Globus pallidus (tissue), 1 donor: ENCODE results near the gene ZNF526.
A peak's percentile ranks its signal among the peaks of the same experiment; 100 is the strongest.

Experiments used
- DNase-seq: peaks from one replicate; pipeline ENCODE4 v3.0.0-alpha.2; 2015; ENCODE audit warnings: low spot score

ZNF526 gene

DNA sequence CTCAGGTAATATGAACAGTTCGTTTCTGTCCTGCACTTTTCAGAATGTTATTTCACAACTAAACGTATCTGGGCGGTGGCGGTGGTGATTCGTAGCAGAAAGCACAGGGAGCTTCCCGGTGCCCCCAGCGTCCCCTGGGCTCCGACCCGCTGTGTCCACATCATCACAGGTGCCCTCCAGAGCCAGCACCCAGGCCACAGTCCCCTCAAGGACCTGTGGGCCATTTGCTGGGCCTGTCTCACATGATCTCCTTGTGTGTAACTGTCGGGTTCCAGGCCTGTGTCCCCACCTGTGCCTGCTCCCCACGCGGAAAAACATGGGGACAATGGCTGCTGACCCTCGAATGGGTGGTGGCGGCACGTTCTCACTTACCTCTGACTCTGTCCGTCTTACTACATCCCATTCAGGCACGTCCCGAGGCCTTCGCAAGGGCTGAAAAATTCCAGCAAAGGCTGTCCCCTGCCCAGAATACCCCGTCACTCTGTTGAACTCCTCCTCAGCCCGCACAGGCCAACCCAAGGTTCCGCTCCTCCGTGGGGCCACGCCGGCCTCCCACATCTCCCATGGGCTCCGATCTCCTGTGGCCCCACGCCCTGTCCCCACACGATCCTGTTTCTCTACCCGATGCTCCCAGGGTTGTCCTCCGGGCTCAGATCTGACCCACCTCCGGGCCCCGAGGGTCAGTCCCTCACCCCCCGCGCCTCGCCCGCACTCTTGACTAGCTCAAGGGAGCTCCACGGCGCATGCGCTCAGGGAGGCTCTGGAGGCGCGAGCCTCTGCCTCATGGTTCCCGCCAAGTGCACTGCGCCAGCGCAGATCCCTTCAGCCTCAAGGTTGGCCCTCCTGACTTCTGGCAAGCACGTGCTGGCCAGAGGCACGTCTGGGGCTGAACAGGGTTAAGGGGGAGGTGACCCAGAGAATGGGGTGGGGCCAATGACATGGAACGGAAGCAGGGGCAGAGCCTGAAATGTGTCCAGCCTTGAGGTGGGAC is 23.8 kb upstream of the ZNF526 start:
- DNase-seq = no peak

DNA sequence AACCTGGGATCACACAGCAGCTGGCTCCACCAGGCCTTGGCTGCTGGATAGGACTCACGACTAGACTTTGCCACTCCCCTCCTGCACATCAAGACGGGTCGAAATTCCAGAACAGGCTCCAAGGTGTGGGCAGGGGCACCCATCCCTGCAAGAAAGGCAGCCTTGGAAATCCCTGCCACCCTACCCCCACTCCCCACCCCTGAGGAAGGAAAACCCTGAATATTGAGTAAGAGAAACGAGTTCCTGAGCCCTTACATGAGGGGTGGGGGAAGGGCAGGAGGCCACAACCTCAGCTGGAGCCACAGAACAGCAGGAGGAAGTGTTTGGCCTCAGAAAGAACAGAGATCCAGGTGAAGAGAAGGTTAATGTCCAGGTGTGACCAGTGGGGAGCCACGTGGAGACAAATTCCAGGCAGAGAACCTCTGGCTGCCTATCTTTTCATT is 22.7 kb upstream of the ZNF526 start:
- DNase-seq = no peak

DNA sequence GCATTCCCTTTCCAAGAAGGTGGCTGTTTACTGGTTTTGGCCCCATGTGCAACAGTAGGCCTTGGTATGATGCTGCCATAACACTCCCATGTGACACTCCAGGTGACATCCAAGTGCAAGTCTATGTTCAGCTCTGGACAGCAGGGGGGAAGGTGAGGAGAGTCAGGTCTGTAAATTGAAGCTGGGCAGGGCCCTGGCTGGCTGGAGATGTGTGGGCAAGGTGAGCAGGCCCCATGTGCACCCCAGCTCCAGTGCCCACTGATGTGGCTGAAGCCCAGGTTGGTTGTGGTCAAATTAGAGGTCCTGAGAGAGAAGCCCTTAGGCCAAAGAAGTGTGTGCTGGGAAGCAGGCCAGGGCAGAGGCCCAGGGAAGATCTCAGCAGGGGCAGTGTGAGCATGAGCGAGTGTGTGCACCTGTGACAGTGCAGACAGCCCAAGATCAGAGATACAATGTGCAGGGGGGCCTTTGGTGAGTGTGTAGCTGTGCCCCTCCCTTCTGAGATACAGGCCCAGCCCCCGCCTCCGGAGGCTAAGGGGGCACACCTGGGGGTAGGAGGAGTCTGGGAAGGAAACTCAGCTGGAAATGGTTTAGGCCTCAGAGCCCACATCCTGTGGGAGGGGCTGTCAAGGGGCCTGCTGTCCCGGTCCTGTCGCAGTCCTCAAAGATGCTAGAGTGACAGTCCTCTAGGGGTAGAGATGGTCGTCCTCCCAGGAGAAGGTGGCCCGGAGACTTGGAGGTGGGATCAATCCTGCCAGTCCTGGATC is 21.3 kb upstream of the ZNF526 start:
- DNase-seq = no peak

DNA sequence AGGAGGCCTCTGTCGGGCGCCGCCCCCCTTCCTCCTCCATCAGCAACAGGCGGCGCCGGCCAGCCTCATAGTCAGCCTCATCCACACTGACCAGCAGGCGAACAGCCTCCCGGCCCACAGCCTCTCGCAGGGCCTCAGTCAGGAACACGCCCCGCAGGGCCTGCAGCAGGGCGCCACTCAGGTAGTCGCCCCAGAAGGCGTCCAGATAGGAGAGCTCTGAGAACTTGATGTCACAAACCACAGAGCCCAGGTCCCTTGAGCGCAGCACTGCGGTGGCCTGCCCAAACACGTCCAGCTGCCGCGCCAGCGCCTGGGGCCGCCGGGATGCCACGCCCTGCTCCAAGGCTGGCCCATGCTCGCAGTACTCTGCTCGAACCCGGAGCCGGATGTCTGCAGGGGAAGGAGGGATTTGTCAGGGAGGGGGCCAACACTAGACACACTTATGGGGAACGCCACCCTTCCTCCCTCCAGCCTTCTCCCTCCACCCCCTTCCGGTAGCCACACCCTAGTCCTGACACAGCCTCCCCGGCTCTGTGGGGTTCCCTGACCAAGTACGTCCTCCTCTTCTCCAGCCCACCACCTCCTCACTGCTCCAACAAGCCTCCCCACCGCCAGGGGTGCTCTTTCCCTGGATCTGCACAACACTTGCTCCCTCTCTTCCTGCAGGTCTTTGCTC is 20.5 kb upstream of the ZNF526 start:
- DNase-seq = no peak

DNA sequence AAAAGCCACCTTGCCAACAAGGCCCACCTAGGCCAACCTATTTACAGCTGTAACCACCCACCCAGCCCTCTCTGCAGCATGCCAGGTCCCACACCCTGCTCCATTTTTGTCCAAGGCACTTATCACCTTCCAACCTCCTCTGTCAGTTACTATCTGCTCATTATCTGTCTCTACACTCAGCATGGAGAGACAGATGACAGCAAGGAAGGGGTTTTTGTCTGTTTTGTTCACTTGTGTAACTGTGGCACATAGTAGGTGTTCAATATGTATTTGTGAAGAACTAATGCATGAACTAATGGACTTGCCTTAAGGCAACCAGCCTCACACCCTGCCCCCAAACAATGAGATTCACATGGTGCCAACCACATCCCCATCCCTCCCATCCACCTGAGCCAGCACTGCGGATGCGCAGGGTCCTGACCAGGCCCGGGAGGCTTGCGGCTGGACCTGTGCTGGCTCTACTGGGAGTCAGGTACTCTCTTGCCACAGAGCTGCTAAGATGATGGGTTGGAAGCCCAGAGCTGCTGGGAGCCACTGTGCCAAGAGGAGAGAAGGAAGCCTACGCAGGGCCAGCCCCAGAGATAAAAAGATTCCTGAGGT is 19.9 kb upstream of the ZNF526 start:
- no peak for DNase-seq

DNA sequence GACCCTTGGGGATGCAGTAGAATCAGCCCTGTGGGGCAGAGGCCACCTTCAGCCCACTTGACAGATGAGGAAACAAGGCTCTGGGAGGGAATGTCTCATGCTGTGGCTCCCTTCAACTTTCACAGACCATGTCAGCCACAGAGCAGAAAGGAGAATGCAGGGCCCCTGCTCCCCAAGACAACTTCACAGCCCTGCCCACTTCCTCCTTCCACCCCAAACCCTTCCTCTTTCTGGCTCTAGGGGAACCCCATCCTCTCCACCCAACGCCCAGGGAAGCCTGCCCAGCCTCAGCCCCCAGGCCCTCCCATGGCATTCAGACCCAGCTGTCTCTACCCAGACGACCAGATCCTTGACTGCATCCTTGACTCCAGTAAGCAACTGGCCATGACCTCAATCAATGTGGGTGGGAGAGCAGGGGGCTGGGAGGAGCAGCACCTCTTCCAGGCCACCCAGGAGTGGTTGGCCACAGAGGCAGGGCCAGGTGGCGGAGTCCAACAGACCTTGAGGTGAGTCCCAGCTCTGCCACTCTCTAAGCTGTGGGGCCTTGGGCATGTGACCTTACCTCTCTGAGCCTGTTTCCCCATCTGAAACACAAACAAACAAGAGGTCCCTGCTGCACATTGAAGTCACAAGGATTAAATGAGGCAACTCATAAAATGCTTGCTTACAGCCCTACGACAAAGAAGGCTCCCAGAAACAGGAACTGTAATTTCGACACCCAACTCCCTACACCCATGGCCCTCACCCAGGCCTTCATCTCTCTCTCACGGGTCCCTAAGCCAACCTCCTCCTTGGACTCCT is 18.4 kb upstream of the ZNF526 start:
- peak; percentile 51 for DNase-seq

DNA sequence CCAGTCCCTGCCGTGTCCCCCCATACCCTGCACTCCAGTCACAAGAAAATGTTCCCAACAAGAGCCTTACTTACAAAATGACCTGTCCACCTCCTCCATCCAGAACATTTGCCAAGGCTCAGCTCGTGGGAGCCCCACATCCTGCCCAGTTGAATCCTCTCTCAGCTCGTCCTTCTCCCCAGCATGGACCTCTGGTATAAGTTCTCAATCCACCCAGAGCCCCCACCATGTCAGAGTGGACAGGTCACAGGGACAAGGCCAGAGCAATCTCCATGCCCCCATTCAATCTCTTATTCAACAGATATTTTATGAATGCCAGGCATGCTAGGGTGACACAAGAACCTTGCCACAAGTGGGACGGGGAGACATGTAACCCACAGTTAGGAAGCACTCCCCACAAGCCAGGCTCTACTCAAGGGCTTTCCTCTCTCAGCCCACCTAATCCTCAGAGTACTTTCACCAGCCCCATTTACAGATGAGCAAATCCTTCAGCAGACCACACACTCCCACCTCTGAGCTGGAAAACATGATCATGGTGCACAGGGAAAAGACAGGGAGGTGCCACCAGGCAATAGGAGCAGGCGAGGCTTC is 17.7 kb upstream of the ZNF526 start:
- no peak for DNase-seq

DNA sequence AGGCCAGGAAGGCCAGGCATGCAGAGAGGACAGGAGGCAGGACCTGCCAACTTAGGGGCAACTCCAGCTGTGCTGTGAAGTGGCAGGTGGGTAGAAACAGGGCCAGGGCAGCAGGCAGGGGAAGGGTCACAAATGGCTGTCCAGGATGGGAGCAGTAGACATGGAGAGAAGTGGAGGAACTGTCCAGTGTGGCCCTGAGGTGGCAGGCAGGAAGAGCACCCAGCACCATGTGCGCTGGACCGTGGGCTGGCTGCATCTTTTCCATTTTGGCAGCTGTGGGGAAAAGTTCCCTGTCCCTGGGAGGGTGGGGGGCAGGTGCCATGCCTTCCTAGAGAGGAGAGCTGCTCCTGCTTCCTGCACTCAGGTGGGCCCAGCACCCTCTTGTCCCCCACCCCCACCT is 16.4 kb upstream of the ZNF526 start:
- DNase-seq = no peak

DNA sequence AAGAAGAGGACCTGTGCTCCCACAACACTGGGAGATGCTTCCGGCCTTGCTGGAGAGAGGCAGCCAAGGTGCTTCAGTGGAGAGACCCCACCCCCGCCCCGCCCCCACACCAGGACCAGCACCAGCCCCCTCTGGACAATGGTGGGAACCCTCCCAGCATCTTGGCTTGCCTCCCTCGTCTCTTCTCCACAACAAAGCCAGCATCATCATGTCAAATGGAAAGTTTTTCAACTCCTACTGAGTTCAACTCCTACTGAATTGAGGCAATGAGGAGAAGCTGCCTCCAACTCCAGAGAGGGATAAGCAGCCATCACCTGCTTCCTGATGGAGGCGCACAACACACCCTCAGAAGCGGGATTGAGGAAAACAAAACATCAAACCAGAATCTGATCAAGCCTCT is 15.4 kb upstream of the ZNF526 start:
- DNase-seq = no peak

DNA sequence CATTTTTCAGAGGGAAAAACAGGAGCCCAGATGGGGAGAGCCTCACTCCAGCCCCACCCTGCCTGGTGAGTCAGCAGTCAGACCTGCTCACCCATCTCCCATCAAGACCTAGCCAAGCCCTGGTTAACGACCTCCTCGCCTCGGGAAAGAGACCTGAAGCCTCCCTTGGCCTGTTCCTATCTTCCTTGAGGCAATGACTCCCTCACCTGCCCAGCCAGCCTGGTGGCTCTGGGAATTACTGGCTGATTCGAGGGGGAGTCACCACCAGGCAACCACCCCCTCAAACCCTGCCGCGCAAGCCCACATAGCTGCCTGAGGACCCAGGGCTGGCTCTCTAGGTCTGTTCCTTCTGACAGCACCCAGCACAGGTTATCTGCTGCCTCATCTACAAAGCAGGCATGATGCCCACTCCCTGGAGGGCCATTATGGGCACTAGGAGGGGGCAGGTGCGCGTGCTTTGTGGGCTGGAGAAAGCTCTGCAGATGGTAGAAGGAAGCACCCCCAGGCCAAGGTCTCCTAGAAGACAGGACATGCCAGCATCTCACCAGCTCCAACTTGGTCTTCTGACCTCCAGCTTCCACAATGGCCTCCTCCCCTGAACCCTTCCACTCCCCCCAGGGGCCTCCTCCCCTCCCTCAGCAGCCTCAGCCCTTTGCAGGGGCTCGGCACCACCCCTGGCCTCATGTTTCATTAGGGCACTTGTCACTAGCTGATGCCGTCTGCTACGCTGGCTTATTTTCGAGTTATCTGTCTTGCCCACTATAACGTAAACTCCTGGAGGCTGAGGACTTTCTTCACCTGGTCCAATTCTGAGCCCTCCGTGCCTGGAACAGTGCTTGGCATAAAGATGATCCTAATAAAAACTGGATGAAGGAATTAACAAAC is 13.0 kb upstream of the ZNF526 start:
- no peak for DNase-seq

DNA sequence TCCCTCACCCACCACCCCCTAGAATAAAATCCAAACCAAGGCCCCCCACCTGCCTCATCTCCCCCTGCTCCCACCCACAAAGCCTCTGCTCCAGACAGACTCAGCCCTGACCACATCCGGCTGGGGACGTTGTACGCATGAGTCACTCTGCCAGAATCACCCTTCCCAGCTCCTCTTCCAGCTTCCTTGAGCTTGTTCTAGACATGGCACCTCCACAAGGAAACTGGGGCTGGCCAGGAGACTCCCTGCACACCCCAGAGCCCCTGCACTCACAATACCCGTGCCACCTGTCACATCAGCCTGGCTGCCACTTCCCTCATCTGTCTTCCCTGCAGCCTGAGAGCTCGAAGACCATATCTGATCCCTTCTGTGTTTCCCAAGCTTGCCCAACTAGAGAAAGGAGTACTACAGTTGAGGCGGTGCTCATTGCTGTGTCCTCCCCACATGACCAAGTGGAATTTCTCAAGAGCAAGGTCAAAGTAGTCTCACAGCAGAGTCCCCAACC is 12.3 kb upstream of the ZNF526 start:
- DNase-seq = no peak

DNA sequence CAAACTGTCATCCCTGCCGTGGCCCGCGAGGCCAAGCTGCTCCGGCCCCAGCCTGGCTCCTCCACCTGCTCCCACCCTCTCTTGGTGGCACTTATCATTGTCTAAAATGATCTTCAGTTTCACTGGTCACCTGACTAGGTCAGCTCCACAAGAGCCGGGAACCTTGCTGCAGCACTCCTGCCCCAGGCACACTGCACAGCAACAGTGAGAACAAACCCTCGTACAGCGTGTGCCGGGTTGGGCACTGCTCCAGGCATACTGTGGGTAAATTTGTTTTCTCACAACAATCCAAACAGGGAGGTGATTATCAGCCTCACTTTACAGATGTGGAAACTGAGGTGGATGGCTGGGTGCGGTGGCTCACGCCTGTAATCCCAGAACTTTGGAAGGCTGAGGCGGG is 11.5 kb upstream of the ZNF526 start:
- DNase-seq = no peak

DNA sequence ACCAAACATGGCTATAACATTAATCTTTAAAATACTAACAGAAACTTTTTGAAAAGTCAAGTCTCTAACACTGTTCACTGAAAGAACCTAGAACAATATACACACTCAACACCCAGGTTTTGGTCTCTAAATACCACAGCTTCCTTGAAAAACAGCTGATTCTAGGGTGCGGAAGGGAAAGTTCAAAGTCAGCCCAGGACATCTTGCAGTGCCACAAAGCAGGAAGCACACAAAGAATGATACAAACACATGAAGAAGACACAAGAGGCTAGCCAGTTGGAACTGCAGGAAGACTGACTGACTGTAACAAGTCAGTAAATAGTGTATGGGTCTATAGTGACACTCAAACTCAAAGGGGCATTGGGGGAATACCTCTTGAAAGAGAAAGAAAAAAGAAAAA is 7.2 kb upstream of the ZNF526 start:
- no peak for DNase-seq

DNA sequence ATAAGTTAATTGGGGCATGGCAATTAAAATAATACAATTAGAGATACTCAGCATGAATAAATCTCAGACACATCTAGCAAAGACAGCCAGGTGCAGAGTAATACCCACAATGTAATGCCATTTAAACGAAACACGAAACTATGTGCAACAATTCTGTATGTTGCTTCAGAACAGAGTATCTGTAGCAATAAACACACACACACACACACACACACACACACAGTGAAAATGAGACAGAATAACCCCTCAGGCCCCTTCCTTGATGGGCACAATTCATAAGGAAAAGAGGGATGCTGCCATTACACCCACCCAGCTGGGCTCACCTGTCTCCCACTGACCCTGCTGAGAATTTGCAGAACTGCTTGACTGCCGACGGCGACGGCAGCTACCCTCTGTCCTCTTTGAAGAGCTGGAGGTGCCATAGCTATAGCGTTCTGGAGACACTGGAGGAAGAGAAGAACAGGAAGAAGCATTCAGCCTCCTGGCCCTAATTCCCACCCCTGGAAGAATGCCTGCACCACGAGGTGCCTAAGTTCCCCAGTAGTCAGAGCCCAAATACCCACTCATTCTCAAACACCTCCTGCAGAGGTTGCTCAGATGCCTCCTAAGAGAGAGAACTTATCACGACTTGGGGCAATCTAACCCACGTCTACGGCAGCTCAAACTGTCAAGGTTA is 5.2 kb upstream of the ZNF526 start:
- no peak for DNase-seq

DNA sequence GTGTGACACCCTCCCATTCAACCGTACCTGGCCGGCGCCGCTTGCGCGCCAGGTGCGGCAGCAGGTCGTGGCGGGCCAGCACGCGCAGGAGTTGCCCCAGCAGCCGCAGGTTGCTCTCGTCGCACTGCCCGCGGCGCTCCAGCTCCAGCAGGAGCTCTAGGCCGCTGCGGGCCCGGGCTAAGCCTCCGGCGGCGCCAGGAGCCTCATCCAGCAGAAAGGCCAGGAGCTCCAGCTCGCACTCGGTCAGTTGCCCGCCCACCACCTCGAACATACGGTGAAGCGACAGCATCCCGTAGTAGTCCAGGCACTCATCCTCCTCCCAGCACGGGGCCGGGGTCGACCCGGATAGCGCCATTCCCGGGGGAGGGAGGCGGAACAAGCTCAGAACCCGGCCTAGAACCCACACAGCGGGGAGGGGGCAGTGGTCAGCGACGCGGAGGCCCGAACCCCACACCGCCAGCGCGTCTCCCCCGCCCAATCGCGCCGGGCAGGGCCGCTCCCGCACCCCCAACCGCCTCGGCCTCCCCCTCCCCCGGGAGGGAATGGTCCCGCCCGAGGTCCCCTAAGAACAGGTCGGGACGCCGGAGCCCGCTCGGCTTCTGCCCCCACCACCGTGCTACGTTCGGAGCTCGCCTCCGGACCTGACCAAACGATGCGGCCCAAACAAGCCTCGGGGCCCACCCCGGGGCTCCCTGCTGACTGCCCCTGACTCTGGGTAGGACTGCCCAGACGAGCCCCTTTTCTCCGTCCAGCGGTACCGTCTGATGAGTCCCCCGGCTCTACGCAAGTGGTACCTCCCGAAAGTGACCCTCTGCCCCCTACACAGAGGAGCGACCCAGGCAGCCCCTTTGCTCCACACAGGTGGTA is 3.2 kb upstream of the ZNF526 start:
- peak; percentile 14 for DNase-seq

DNA sequence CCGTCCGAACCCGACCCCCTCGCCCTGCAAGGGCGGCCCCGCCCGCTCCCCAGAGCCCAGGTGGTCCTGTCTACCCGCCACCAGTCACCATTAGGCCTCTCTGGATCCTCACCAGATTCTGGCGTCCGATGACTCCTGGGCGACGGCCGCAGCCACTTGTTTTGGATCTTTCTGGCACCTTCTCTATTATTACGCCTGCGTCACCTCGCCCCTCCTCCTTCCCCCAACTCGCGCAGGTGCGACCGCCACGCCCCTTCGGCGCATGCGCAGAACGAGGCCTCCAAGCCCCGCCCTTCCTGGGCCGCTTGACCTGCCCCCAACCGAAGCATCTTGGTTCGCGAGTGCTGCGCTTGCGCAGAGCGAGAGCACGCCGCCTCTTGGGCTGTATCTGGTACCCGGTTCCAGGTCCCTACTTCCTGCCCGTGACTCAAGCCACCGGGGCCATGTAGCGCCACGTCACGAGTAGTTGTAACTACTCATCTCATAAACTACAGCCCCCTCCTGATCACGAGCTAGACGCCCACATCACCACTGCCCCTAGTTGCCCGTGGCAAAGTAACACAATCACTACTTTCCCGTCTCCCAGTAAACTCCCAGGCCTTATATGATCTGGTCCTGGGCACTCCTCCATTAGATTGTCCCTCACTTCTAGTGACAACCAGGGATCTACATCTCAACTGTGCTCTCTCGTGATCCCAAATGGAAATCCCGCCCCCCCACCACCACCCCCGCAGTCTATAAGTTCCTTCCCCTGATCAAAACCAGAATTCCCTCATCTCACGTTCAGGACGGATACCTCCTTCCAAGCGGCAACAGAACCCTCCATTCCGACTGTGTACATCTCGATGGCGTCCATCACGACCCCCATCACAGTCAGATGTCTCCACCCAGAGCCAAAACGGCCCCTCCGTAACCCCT is 2.3 kb upstream of the ZNF526 start, which contains the start of gene DEDD2:
Gene DEDD2, minus strand, starts transcription at position 158 of the 918 bp plus-strand sequence. CDS start 670 bp downstream, outside the sequence.
- DNase-seq = peak; percentile 93

DNA sequence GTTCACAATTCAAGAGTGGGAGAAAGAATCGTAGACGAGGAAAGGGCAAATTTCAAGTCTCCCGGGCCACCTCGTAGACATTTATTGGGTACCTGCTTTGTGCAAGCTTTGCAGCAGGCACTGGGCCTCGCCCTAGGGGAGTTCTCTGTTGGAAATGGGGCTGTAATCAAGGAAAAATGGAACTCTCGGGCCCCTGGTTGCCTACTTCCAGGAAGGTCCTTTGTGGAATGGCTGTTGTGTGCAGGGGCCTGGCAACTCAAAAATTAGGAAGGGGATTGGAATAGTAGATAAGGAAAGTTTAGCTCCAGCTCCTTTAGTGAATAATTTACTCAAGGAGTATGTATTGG is 612 bp downstream of the ZNF526 start:
- no peak for DNase-seq
